GM18511 (cell line): Measurements from ENCODE around the gene TPP2.
A peak's percentile ranks its signal among the peaks of the same experiment; 100 is the strongest.

Experiments used
- ATAC-seq: cut with Tn5 transposase; IDR thresholded peaks from one replicate; pipeline ENCODE4 v1.9.1; 2021; ENCODE audit warnings: mild to moderate bottlenecking, moderate library complexity; ENCODE audit not compliant: unreplicated experiment

The TPP2 gene

GRCh38 chr13:102651892-102652291, 55.1 kb downstream of the TPP2 start:
- ATAC-seq: no peak

DNA sequence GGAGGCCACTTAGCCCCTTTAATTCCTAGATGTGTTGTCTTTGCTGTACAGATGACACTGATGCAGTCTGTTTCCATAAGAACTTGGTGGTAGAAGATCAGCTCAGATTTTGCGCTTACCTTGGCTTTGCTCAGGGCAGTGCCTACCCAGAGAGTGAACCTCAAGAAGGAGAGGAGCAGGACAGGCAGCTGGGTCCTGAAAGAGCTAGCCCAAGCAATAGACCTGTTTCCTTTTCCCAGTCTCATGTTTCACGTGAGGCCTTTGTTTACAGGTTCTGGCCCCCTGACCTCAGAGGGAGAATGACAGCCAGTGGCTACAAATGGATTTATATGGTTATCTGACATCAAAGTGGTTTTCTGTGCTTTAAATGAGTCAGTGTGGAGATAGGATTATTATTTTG, 58.0 kb downstream of the TPP2 start:
- ATAC-seq: no peak

DNA sequence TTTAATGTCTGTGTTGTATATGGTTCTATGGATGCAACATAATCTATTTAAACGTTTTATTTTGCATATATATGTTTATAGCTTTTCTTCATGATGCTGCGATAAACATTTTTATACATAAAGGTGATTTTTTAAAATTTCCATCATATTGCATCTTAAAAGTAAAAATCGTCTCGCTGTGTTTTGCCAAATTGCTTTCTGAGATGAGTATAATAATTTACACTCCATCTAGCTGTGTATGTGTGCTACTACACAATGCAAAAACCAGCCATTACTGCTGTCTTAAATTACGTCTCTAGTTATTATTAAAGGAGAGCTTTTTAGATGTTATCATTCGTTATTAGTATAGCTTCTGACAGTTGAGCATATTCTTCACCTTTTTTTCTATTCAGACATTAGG, 60.8 kb downstream of the TPP2 start:
- no peak for ATAC-seq

DNA sequence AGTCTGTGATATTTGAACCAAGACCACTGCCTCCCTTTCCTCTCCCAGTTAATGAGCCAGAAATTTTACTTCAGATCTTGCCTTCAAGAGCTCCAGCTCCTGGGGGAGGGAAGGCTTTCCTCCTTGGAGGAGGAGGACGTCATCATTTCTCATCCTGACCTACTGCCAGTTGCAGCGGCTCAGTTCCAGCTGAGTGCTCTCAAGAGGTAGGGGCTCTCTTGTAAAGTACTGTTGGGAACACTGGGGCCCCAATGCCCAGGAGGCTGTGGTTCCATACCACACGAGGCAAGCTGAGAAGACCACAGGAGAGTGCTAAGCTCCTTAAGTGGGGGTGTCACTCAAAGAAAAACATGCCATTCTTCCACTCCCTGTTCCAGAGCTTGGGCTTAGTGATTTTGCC, 61.9 kb downstream of the TPP2 start:
- no peak for ATAC-seq

GRCh38 chr13:102659168-102659713, 62.5 kb downstream of the TPP2 start:
- no peak for ATAC-seq

DNA sequence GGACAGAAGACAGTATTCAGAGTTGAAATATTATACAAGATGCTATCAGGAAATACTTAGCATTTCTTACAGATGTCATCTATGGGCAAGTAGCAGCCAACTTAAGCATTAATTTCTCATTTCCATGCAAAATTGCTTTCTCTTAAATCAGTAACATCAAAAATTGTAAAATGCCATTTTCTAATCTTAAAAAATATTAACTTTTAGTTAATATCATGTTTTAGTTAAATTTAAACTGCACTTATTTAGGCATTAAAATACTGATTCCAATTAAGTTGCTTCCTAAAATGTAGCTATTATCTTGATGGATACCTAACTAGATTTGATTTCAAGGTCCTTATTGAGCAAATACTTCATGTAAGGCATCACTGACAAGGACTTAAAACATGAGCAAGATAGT, 70.2 kb downstream of the TPP2 start:
- no peak for ATAC-seq

DNA sequence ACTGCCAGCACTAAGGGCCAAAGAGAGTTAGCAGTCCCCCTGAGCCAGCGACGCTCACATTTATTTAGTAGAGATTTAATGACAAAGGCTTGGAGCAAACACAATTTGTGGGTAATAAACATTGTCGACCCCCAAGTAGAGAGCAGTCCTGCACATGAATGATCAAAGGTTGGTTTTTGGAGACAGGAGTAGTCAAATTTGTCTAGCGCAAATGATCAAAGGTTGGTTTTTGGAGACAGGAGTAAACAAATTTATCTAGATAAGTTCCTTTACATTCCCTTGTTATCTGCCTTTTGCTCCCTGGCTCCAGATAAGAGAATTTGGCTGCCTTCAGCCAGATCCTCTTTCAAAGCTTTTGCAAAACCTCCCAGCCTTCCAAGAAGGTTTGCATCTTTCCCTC, 71.1 kb downstream of the TPP2 start:
- ATAC-seq: no peak

GRCh38 chr13:102670130-102670529, 73.3 kb downstream of the TPP2 start:
- no peak for ATAC-seq

GRCh38 chr13:102675115-102675514, 78.3 kb downstream of the TPP2 start:
- no peak for ATAC-seq

GRCh38 chr13:102677122-102677521, 80.3 kb downstream of the TPP2 start:
- ATAC-seq: no peak

DNA sequence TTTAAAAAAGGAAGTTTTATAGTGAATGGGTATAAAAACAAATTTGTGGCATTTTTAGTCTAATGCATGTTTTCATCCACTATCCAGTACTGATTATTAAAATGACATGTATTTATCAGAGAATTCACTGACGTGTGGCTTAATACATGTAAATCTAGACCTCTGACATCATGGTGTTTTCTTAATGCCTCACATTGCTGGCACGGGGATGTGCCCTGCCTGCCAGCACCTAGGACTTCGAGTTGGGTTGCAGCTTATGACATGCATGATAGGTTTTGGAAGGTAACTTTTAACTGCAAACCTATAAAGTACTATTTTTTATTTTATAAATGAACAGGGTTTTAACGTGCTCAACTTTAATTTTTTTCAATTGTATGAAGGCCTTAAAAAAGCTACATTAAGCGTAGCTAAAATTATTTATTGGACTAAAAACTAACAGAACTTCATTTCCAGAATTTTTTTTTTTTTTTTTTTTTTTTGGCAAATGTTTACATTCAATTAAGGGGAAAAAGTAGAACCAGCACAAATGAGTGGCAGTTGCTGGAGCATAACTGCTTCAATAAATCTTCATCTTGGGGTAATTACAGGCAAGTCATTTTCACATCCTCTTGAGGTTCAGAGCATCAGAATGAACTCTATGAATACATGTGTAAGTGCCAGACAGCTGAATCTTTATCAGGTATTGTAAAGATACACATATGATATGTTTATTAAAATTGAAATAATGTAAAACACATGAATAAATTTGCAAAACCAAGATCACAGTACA, 81.7 kb downstream of the TPP2 start:
- no peak for ATAC-seq

DNA sequence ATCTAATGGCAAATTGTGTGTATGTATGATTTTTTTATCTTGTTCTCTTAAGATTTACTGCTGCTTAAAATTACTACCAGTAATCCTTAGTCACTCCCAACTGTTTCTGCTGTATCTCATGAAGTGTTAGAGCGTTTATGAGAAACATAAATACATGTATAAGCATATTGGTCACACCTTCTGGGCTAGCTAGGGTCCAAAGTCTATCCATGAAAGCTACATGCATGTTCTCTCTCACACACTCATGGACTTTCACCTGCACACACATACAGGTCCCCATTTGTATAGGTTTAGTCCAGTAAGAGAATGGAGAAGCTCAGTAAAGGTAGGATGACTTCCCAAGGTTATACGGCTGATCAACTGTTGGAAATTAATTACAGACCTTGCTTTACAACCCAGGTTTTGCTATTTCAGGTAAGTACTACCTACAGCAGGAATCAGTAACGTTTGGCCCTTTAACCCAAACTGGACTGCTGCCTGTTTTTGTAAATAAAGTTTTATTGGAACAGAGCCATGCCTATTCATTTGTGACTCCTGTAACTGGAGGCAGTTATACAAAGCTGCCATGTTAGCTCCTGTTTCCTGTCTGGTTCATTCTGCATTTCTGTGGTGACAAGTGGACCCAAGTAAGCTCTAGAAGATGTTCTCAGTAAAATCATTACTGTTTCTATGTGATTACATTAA, 82.8 kb downstream of the TPP2 start:
- ATAC-seq: no peak

- ATAC-seq: peak; percentile 9
Measured at GRCh38 chr13:102680133-102680717, 83.4 kb downstream of the TPP2 start.

DNA sequence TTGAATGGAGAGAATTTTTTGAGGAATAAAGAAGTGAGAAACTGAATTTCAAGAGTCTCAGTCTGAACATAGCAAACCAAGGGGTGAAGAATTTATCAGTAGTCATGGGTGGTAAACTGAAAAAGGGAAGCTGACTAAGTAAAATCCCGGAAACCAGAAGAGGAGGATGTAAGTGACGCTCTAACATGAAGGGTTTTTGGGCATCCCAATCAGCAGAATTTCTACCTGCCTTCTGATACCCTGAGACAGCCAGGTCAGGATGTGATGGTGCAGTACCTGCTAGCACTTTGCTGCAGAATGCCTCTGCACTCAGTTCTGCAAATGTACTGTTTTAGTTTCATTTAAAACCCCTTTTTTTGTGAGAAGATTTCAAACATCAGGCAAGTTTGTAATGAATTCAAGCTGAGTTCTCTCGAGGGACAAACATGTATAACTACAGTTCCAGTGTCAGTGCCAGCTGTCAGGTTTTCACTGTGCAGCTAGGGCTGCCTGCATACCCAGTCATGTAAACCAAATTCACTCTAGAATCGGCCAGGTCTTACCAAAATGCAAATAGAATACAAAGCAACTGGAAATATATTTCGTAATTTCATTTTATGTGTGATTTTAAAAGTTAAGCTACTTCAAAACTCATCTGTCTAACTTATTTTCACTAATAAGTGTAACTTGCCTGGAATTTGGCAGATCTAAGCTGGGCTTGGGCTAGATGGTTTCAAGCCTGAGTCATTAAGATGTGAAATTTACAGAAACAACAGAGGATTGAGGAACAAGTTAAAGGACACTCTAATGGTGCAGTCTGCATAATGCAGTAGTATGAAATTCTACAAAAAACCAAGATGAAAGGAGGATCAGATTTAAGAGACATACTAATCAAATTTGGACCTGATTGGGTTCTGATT, 84.3 kb downstream of the TPP2 start:
- ATAC-seq: peak; percentile 52

- ATAC-seq: no peak
Measured at GRCh38 chr13:102682211-102682610, 85.4 kb downstream of the TPP2 start.

- no peak for ATAC-seq
Measured at GRCh38 chr13:102682727-102683126, 85.9 kb downstream of the TPP2 start.

- no peak for ATAC-seq
Measured at GRCh38 chr13:102683637-102684036, 86.9 kb downstream of the TPP2 start.

DNA sequence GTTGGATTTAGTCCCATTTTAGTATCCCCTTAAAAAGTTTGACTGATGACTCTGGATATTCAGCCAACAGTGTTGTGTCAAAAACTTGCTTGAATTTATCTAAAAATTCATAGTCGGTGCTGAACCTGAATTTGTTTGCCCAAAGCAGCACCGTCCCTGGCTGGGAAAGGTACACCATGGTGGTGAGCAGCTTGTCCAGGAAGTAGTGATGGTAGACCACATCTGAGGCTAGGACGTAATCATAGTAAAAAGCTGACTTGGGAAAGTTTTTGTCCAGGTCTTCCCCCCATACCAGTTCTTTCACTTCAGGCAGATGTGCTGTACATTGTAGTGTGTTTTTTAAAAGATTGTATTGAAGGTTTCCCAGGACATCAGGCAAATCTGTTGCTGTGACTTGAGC, 89.2 kb downstream of the TPP2 start:
- no peak for ATAC-seq

GRCh38 chr13:102687520-102687919, 90.7 kb downstream of the TPP2 start:
- no peak for ATAC-seq

DNA sequence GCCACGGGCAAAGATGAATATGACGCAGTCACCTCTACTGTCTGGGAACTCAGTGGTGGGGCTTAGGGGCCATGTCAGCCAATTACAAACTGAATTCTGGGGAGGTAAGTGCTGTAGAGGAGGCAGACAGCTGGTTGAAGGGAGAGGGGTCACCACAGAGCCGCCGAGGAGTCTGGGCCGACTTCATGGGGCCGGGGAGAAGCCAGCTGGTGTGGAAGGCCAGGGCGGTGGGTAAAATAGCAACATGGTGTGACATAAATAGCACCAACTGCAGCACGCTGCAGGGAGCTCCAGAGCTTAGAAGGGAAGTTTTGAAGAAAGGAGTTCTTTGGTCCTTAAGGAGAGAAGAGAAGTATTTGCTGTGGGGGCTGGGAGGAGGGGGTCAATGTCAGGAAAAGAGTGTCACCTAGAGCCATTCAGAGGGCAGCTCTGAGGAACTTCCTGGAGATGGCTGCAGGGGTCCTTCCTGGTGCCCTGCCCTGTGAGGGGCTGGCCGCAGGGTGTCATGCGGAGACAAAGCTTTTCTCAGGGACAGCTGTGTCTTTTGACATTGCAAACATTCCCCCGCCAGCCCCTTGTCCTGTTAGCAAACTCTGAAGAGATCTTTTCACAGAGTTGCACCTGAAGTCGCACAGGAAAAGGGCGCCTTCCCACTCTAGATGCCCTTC, 91.7 kb downstream of the TPP2 start:
- no peak for ATAC-seq
